ENCODE measurements around the gene PARK7.
"Not testable (repeated sequence)": the region's sequence is repeated elsewhere in the genome, so short reads cannot be mapped to it uniquely, and the experiment has no call there.

PARK7 gene

GRCh38 chr1:7962014-7962335 is 464 bp downstream of the PARK7 start:
- H3K4me3 Mint-ChIP-seq, result peak overlapping the region; percentile 98
- peak overlapping the region; percentile 96 for H3K27ac Mint-ChIP-seq
- H3K9me3 Mint-ChIP-seq, result no peaks in the 10 kb centered on the region
- H3K4me1 Mint-ChIP-seq, result peaks cover 47% of the 10 kb centered on the region
- peak; percentile 58 for ATAC-seq
- H3K36me3 Mint-ChIP-seq, result peaks cover 62% of the 10 kb centered on the region
- no peak for DNase-seq (ENCODE audit: low spot score in 2 of 2)

DNA sequence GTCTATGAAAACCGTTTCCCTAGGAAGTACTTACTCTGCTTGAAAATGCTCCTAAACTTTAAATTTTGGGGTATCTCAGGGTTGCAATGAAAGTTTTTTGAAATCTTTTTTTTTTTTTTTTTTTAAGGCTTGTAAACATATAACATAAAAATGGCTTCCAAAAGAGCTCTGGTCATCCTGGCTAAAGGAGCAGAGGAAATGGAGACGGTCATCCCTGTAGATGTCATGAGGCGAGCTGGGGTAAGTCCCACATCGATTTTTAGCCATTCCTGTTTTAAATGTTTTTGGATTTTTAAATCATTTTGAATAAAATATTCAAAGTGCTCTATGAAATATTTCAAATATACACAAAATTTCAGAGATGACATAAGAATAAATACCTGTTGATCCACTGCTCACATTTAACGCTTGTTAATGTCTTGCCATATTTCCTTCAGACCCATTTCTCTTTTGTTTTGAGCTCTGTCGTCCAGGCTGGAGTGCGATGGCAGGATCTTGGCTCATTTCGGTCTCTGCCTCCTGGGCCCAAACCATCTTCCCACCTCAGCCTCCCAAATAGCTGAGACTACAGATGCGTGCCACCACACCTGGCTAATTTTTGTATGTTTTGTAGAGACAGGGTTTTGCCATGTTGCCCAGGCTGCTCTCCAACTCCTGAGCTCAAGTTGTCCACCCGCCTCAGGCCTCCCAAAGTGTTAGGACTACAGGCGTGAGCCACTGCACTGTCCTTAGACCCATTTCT is 1.3 kb downstream of the PARK7 start:
- H3K9me3 Mint-ChIP-seq, result no peaks in the 10 kb centered on the region
- peak overlapping the region; percentile 98 for H3K4me3 Mint-ChIP-seq
- ATAC-seq, result no peak
- peaks cover 48% of the 10 kb centered on the region for H3K4me1 Mint-ChIP-seq
- peak overlapping the region; percentile 96 for H3K27ac Mint-ChIP-seq
- peaks cover 71% of the 10 kb centered on the region for H3K36me3 Mint-ChIP-seq
- no peak for DNase-seq (ENCODE audit: low spot score in 2 of 2)

DNA sequence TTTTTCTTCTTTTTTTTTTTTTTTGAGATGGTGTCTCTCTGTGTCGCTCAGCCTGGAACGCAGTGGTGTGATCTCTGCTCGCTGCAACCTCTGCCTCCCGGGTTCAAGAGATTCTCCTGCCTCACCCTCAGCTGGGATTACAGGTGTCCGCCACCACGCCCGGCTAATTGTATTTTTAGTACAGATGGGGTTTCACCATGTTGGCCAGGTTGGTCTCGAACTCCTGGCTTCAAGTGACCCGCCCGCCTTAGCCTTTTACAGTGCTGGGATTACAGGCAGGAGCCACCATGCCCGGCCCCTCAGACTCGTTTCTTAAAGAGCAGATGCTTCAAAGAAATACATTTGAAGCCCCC is 1.8 kb downstream of the PARK7 start:
- Mint-ChIP-seq H3K4me3 (peak overlapping the region; percentile 98), H3K27ac (peak overlapping the region; percentile 96), H3K36me3 (peaks cover 76% of the 10 kb centered on the region), H3K4me1 (peaks cover 48% of the 10 kb centered on the region)
- not testable (repeated sequence) for DNase-seq (ENCODE audit: low spot score in 2 of 2); ATAC-seq; H3K9me3 Mint-ChIP-seq

DNA sequence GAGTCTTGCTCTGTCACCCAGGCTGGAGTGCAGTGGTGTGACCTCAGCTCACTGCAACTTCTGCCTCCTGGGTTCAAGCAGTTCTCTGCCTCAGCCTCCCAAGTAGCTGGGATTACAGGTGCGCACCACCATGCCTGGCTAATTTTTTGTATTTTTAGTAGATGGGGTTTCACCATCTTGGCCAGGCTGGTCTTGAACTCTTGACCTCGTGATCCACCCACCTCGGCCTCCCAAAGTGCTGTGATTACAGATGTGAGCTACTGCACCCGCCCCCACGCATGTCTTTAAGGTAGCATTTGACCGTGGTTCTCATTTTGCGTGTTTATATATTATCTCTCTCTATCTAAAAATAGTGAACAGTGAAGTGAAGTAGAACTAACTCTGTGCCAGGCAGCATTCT is 2.3 kb downstream of the PARK7 start:
- H3K27ac Mint-ChIP-seq, result peak overlapping the region; percentile 96
- not testable (repeated sequence) for DNase-seq (ENCODE audit: low spot score in 2 of 2); H3K9me3 Mint-ChIP-seq; ATAC-seq
- H3K4me1 Mint-ChIP-seq, result peaks cover 47% of the 10 kb centered on the region
- H3K4me3 Mint-ChIP-seq, result peak overlapping the region; percentile 98
- H3K36me3 Mint-ChIP-seq, result peaks cover 81% of the 10 kb centered on the region

DNA sequence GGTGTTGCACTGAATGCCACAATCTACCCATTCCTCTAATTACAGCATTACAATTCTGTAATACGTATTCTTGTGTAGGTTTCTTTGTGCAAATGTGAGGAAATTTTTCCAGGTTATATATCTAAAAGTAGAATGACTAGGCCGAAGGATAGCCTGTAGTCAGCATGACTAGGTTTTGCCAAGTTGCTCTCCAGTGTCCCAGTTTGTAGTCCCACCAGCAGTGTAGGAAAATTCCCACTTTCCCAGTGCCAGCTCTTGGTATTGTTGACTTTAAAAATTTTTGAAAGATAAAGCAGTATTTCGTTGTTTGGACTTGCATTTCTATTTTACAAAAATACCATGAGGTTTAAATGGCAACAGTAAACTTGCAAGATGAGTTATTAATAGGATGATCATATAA is 3.0 kb downstream of the PARK7 start:
- peaks cover 41% of the 10 kb centered on the region for H3K4me1 Mint-ChIP-seq
- peak overlapping the region; percentile 98 for H3K4me3 Mint-ChIP-seq
- H3K9me3 Mint-ChIP-seq, result no peaks in the 10 kb centered on the region
- peaks cover 87% of the 10 kb centered on the region for H3K36me3 Mint-ChIP-seq
- DNase-seq (ENCODE audit: low spot score in 2 of 2) (no peak), ATAC-seq (no peak)
- H3K27ac Mint-ChIP-seq, result peak overlapping the region; percentile 96

DNA sequence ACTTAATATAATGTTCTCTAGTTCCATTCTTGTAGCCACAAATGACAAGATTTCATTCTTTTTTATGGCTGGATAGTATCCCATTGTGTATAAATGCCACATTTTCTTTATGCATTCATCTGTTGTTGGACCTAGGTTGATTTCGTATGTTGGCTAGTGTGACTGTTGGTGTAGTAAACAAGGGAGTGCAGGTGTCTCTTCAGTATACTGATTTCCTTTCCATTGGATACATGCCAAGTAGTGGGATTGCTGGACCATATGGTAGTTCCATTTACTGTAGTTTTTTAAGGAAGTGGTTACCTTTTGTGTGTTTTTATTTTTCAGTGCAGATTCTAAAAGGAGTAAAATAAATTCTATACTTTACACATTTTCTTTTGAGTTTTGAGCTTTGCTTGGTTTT is 5.7 kb downstream of the PARK7 start:
- H3K9me3 Mint-ChIP-seq, result no peaks in the 10 kb centered on the region
- peaks cover 100% of the 10 kb centered on the region for H3K36me3 Mint-ChIP-seq

GRCh38 chr1:7967651-7968050 is 6.1 kb downstream of the PARK7 start:
- Mint-ChIP-seq H3K4me1 (peaks cover 33% of the 10 kb centered on the region), H3K4me3 (no peak overlapping the region), H3K9me3 (no peaks in the 10 kb centered on the region), H3K27ac (peak overlapping the region; percentile 43), H3K36me3 (peaks cover 100% of the 10 kb centered on the region)
- DNase-seq (ENCODE audit: low spot score in 2 of 2) (no peak), ATAC-seq (no peak)

More for the DNA sequence above, 5.7 kb downstream of the PARK7 start:
- H3K27ac Mint-ChIP-seq, result peak overlapping the region; percentile 43
- no peak for ATAC-seq
- H3K4me3 Mint-ChIP-seq, result peak overlapping the region; percentile 98
- peaks cover 33% of the 10 kb centered on the region for H3K4me1 Mint-ChIP-seq
- no peak for DNase-seq (ENCODE audit: low spot score in 2 of 2)

DNA sequence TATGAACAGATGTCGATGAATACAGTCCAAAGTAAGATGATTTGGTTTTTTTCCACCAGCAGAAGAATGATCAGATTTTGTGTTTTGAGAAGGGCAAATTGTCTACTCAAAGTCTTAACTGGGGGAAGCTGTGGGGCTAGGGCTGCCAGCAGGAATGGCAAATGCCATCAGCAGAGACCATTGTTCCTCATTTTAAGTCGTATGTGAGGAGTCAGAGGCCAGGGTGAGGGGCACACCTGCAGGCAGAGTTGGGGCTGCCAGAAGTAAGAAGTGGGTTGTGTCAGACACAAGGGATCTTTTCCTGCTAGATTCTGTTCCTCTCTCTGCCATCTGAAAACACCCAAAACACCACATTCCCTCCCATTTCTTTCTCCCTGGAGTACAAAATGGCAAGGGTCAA is 8.7 kb downstream of the PARK7 start:
- ATAC-seq (no peak), DNase-seq (ENCODE audit: low spot score in 2 of 2) (no peak)
- peaks cover 100% of the 10 kb centered on the region for H3K36me3 Mint-ChIP-seq
- peak overlapping the region; percentile 40 for H3K27ac Mint-ChIP-seq
- no peak overlapping the region for H3K4me3 Mint-ChIP-seq
- H3K4me1 Mint-ChIP-seq, result peaks cover 21% of the 10 kb centered on the region
- no peaks in the 10 kb centered on the region for H3K9me3 Mint-ChIP-seq

DNA sequence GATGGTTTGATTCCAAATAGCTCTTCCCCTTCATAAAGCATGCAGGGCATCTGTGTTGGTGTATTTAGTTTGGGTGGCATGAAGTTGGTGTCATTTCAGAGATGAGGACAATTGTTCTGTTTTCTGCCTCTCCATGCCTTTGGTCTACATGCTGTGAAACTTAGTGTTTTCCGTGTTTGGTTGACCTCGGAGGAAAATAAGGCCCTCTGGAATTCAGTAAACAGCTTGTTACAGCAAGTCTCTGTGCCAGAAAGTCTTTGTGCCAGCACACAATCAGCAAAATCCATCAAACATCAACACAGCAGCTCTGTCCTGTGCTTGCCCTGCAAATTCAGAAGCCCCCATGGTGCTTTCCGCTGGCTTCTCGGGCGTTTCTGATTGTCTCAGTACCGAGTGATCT is 9.5 kb downstream of the PARK7 start:
- Mint-ChIP-seq H3K4me1 (peaks cover 19% of the 10 kb centered on the region), H3K36me3 (peaks cover 100% of the 10 kb centered on the region), H3K9me3 (no peaks in the 10 kb centered on the region), H3K27ac (peak overlapping the region; percentile 40), H3K4me3 (no peak overlapping the region)
- ATAC-seq, result no peak
- DNase-seq (ENCODE audit: low spot score in 2 of 2), result no peak

GRCh38 chr1:7972285-7972684 is 10.8 kb downstream of the PARK7 start:
- ATAC-seq, result no peak
- no peak for DNase-seq (ENCODE audit: low spot score in 2 of 2)
- Mint-ChIP-seq H3K4me3 (no peak overlapping the region), H3K9me3 (no peaks in the 10 kb centered on the region), H3K27ac (no peak overlapping the region), H3K4me1 (peaks cover 10% of the 10 kb centered on the region), H3K36me3 (peaks cover 100% of the 10 kb centered on the region)

GRCh38 chr1:7973086-7973485 is 11.6 kb downstream of the PARK7 start:
- Mint-ChIP-seq H3K4me3 (no peak overlapping the region), H3K4me1 (peaks cover 8% of the 10 kb centered on the region), H3K36me3 (peaks cover 100% of the 10 kb centered on the region), H3K9me3 (no peaks in the 10 kb centered on the region), H3K27ac (no peak overlapping the region)
- DNase-seq (ENCODE audit: low spot score in 2 of 2) (no peak), ATAC-seq (no peak)

DNA sequence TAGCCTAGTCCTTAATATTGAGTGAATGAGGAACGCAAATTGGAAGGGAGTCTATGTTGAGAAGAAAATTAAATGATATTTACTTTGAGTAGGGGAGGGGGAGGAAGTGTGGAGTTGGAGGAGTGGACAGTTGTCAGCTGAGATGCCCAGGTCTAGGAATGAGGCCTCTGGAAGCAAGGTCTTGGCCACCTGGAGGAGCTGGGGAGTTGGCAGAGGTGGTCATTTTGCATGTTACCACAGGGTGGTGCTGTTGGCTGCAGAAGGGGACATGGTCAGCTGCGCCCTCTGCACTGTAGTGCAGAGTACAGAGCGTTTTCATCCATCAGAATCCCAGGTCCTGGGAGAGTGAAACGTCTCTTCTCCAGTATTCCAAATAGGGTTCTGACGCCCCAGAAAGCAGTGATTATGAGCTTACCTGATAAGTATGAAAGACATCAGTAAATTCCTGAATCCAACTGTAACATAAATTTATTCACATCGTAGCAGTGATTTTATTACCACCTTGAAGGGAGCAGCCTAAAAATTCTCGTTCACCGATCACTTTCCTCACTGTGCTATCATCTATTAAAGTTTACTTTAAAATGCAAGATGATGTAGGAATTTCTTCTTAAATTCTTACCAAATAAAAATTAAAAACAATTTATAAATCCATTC is 13.8 kb downstream of the PARK7 start:
- Mint-ChIP-seq H3K27ac (peak overlapping the region; percentile 19), H3K9me3 (no peaks in the 10 kb centered on the region), H3K4me3 (no peak overlapping the region), H3K36me3 (peaks cover 100% of the 10 kb centered on the region), H3K4me1 (peaks cover 8% of the 10 kb centered on the region)
- ATAC-seq, result peak; percentile 69
- peak; percentile 30 to 73 for DNase-seq (ENCODE audit: low spot score in 2 of 2)

DNA sequence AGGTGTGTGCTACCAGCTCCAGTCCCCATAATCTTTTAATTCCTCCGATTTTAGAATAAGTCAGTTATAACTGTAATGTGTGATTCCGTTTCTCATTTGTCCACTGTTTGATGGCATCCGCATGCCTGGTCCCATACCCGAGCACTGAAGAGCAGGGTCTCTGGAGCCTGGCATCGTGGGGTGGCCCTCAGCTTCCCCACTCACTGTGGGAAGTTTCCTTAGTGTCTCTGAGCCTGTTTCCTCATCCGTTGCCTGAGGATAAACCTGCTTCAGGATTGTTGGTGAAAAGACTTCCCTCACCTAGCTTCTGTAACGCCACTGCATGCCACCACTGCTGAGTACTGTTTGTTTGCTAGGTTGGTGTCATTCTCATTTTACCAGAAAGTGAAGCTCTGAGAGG is 19.5 kb downstream of the PARK7 start:
- Mint-ChIP-seq H3K27ac (peak overlapping the region; percentile 81), H3K4me1 (peaks cover 8% of the 10 kb centered on the region), H3K36me3 (peaks cover 100% of the 10 kb centered on the region), H3K4me3 (no peak overlapping the region), H3K9me3 (no peaks in the 10 kb centered on the region)
- ATAC-seq (no peak), DNase-seq (ENCODE audit: low spot score in 2 of 2) (no peak)

GRCh38 chr1:7983086-7983778 is 21.7 kb downstream of the PARK7 start:
- Mint-ChIP-seq H3K27ac (peak overlapping the region; percentile 38), H3K9me3 (no peaks in the 10 kb centered on the region), H3K4me1 (peaks cover 8% of the 10 kb centered on the region), H3K36me3 (peaks cover 97% of the 10 kb centered on the region), H3K4me3 (no peak overlapping the region)
- ATAC-seq (no peak), DNase-seq (ENCODE audit: low spot score in 2 of 2) (no peak)

GRCh38 chr1:7984811-7985210 is 23.3 kb downstream of the PARK7 start:
- Mint-ChIP-seq H3K4me3 (no peak overlapping the region), H3K4me1 (peaks cover 9% of the 10 kb centered on the region), H3K36me3 (peaks cover 84% of the 10 kb centered on the region), H3K27ac (no peak overlapping the region), H3K9me3 (no peaks in the 10 kb centered on the region)
- ATAC-seq (no peak), DNase-seq (ENCODE audit: low spot score in 2 of 2) (no peak)

Measured in stimulated activated effector memory CD8-positive, alpha-beta T cell treated with anti-CD3 and anti-CD28 coated beads, Interleukin-12 subunit alpha, Interleukin-12 subunit beta, amount 100 ng/mL, for 72 hours (primary cell).